GM18526 (cell line): ENCODE results near the gene FAM89A.

ENCODE experiments used
- POLR2A ChIP-seq: IDR thresholded peaks from 3 replicates; pipeline ENCODE4 v1.6.1; 2011; ENCODE audit not compliant: insufficient read length; ENCODE audit errors: extremely low read depth

FAM89A gene

GRCh38 chr1:231064418-231064817 lies 24.4 kb upstream of the FAM89A start:
- TF ChIP-seq POLR2A = no peak

- TF ChIP-seq POLR2A = no peak
Observed at GRCh38 chr1:231063331-231063730, 23.3 kb upstream of the FAM89A start.

GRCh38 chr1:231062500-231063270 lies 22.6 kb upstream of the FAM89A start:
- no peak for TF ChIP-seq POLR2A

GRCh38 chr1:231059566-231060193 lies 19.6 kb upstream of the FAM89A start:
- no peak for TF ChIP-seq POLR2A

GRCh38 chr1:231058416-231059109 lies 18.5 kb upstream of the FAM89A start:
- no peak for TF ChIP-seq POLR2A

- TF ChIP-seq POLR2A = no peak
Observed at GRCh38 chr1:231057410-231057809, 17.4 kb upstream of the FAM89A start.

- TF ChIP-seq POLR2A = no peak
Observed at GRCh38 chr1:231055271-231055670, 15.2 kb upstream of the FAM89A start.

- TF ChIP-seq POLR2A = no peak
Observed at GRCh38 chr1:231053493-231054162, 13.6 kb upstream of the FAM89A start.

GRCh38 chr1:231052777-231053176 lies 12.7 kb upstream of the FAM89A start:
- no peak for TF ChIP-seq POLR2A

GRCh38 chr1:231050395-231050794 lies 10.3 kb upstream of the FAM89A start:
- no peak for TF ChIP-seq POLR2A

GRCh38 chr1:231049121-231049979 lies 9.3 kb upstream of the FAM89A start:
- no peak for TF ChIP-seq POLR2A

GRCh38 chr1:231046730-231047395 lies 6.8 kb upstream of the FAM89A start:
- TF ChIP-seq POLR2A = no peak

GRCh38 chr1:231045286-231045685 lies 5.2 kb upstream of the FAM89A start:
- no peak for TF ChIP-seq POLR2A

GRCh38 chr1:231044588-231044987 lies 4.5 kb upstream of the FAM89A start:
- TF ChIP-seq POLR2A = no peak
